HepG2 (cell line): ENCODE measurements around the gene WHAMM. TPM values are rescaled to one million over a fixed set of nuclear protein-coding genes. Genes with fewer than 3 reads are reported as not detected.

Experiments used
- ATRX ChIP-seq: sonication (generic); formaldehyde crosslinking; IDR thresholded peaks from 2 replicates; pipeline ENCODE4 v1.4.0; 2020; ENCODE audit warnings: missing genetic modification reagents, borderline replicate concordance
- CREB1 ChIP-seq, 2 experiments: fragments of 450-650 bp in 1 of 2; IDR thresholded peaks; 2 replicates each; pipeline ENCODE4 v1.6.1; 2016 to 2017; ENCODE audit warnings: control low read depth in 1 of 2, mild to moderate bottlenecking in 1 of 2, missing compliant biosample characterization in 1 of 2, missing genetic modification characterization in 1 of 2
- CREM ChIP-seq, 2 experiments: sonication (generic) in 1 of 2; formaldehyde crosslinking in 1 of 2; IDR thresholded peaks; 2 replicates each; pipeline versions ENCODE4 v1.4.0 to v1.6.1; 2016 to 2020; ENCODE audit warnings: antibody characterized with exemption in 1 of 2, mild to moderate bottlenecking in 1 of 2, missing genetic modification reagents in 1 of 2
- ESRRA ChIP-seq: sonication (generic); formaldehyde crosslinking; IDR thresholded peaks from 2 replicates; pipeline ENCODE4 v1.5.1; 2020; ENCODE audit warnings: mild to moderate bottlenecking, low read depth, missing genetic modification reagents
- FOXP1 ChIP-seq, 2 experiments: fragments of 450-650 bp in 1 of 2; IDR thresholded peaks; 2 replicates each; pipeline ENCODE4 v1.6.1; 2017 to 2018; ENCODE audit warnings: antibody characterized with exemption in 1 of 2
- GTF3A ChIP-seq: sonication (generic); formaldehyde crosslinking; conservative IDR thresholded peaks from 2 replicates; pipeline ENCODE4 v1.4.0; 2020; ENCODE audit warnings: mild to moderate bottlenecking, missing genetic modification reagents
- RFX3 ChIP-seq: IDR thresholded peaks from 2 replicates; pipeline ENCODE4 v1.6.1; 2016; ENCODE audit warnings: missing biosample characterization, missing genetic modification reagents
- TCF12 ChIP-seq, 2 experiments: fragments of 450-650 bp in 1 of 2; sonication (generic) in 1 of 2; formaldehyde crosslinking in 1 of 2; IDR thresholded peaks; 2 replicates each; pipeline versions ENCODE4 v1.6.1 to v1.8.0; 2017 to 2022; ENCODE audit warnings: antibody characterized with exemption in 1 of 2, mild to moderate bottlenecking in 1 of 2, missing genetic modification reagents in 1 of 2, moderate library complexity in 1 of 2
- ZFAT ChIP-seq: sonication (generic); formaldehyde crosslinking; conservative IDR thresholded peaks from 2 replicates; pipeline ENCODE4 v1.8.1; 2023; ENCODE audit warnings: missing genetic modification reagents, inconsistent platforms
- ZKSCAN1 ChIP-seq: fragments of 150-350 bp; IDR thresholded peaks from 2 replicates; pipeline ENCODE4 v1.6.1; 2014; ENCODE audit warnings: low read length
- ZNF10 ChIP-seq: sonication (generic); formaldehyde crosslinking; IDR thresholded peaks from 2 replicates; pipeline ENCODE4 v1.4.0; 2020; ENCODE audit warnings: mild to moderate bottlenecking, low read depth, missing genetic modification reagents, borderline replicate concordance
- ZNF451 ChIP-seq: sonication (generic); formaldehyde crosslinking; IDR thresholded peaks from 2 replicates; pipeline ENCODE4 v1.5.0; 2020; ENCODE audit warnings: mild to moderate bottlenecking, missing genetic modification reagents
- ZNF556 ChIP-seq: sonication (generic); formaldehyde crosslinking; IDR thresholded peaks from 2 replicates; pipeline ENCODE4 v1.4.0; 2020; ENCODE audit warnings: mild to moderate bottlenecking, missing genetic modification reagents, borderline replicate concordance
- ZNF562 ChIP-seq: sonication (generic); formaldehyde crosslinking; IDR thresholded peaks from 2 replicates; pipeline ENCODE4 v1.8.0; 2022; ENCODE audit warnings: missing genetic modification reagents, borderline replicate concordance
- ZNF678 ChIP-seq: sonication (generic); formaldehyde crosslinking; IDR thresholded peaks from 2 replicates; pipeline ENCODE4 v1.4.0; 2020; ENCODE audit warnings: mild to moderate bottlenecking, missing genetic modification reagents
- ZNF703 ChIP-seq: sonication (generic); formaldehyde crosslinking; IDR thresholded peaks from 2 replicates; pipeline ENCODE4 v1.5.1; 2020; ENCODE audit warnings: missing genetic modification reagents, mild to moderate bottlenecking, moderate library complexity, borderline replicate concordance
- ZNF83 ChIP-seq: sonication (generic); formaldehyde crosslinking; IDR thresholded peaks from 2 replicates; pipeline ENCODE4 v1.4.0; 2020; ENCODE audit warnings: missing genetic modification reagents, mild to moderate bottlenecking, borderline replicate concordance
- polyA plus RNA-seq, 8 experiments: library from polyadenylated mRNA; depleted of rRNA in 3 of 8; stranded (reverse) in 7 of 8; unstranded in 1 of 8; fragments of >200 nt; fragmentation: Illumina TruSeq in 4 of 8; extraction: Trizol in 4 of 8; gene quantifications; 2 replicates each; pipeline versions ENCODE4 v1.2.1 to v1.2.3, GENCODE V29; 2011 to 2016; ENCODE audit warnings: low read depth in 4 of 8, missing spikeins in 1 of 8, mixed read lengths in 1 of 8; ENCODE audit not compliant: insufficient read depth in 1 of 8
- total RNA-seq, 5 experiments: library from RNA; depleted of rRNA; stranded (reverse); fragments of >200 nt; fragmentation: Illumina TruSeq; extraction: Trizol; gene quantifications; 2 replicates each; pipeline ENCODE4 v1.2.3, GENCODE V29; 2016; ENCODE audit warnings: low read depth in 1 of 5
- TF ChIP-seq, protein P1 (sequence below): sonication (generic); formaldehyde crosslinking; IDR thresholded peaks from 2 replicates; pipeline ENCODE4 v1.4.0; 2020; ENCODE audit warnings: missing genetic modification reagents, borderline replicate concordance
- TF ChIP-seq, protein P2 (sequence below): IDR thresholded peaks from 2 replicates; pipeline ENCODE4 v1.6.1; 2016
- TF ChIP-seq, protein P3 (sequence below): IDR thresholded peaks from 2 replicates; pipeline ENCODE4 v1.6.1; 2016; ENCODE audit warnings: mild to moderate bottlenecking, missing biosample characterization, missing genetic modification reagents

Gene WHAMM
- total and polyA plus RNA-seq, 2 of the 13 experiments (the other 11 are each of a cell fraction or from before 2014, with no cell fraction given): 2.9 to 3.0 TPM

DNA sequence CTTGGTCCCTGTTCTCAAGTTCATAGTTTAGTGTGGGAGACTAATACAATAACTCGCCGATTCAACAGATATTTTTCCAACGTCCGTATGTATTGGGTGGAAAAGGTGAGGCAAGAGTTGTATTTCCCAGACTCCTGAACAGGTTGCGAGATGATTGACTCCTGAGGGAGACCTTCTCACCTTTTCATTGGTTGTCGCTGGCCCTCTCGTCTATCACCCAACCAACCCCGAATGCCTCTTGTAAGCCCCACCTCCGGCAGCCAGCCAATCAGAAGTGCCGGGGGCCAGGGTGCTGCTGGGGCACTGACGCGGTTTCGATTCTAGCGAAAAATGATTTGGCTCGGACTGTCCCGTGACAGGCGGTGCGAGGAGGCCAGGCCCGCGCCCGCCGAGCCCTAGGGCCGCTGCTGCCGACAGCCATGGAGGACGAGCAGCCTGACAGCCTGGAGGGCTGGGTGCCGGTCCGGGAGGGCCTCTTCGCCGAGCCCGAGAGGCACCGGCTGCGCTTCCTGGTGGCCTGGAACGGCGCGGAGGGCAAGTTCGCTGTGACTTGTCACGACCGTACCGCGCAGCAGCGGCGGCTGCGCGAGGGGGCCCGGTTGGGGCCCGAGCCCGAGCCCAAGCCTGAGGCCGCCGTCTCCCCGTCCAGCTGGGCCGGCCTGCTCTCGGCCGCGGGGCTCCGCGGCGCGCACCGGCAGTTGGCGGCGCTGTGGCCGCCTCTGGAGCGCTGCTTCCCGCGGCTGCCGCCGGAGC, at the start of gene WHAMM (continued):
- TF ChIP-seq FOXP1 (IDR thresholded peaks at IDR 0.05) (no peak), FOXP1 (CRISPR knock-in tag; IDR thresholded peaks at IDR 0.05) (no peak), ZNF678 (peak; percentile 83; the same call in 1 of the 2 replicates), TCF12 (IDR thresholded peaks at IDR 0.05) (no peak), TCF12 (CRISPR knock-in tag; IDR thresholded peaks at IDR 0.05) (no peak), ZNF10 (CRISPR knock-in tag) (no peak), ZFAT (CRISPR knock-in tag) (no peak), CREM (IDR thresholded peaks at IDR 0.05) (peak; percentile 60), CREM (CRISPR knock-in tag; IDR thresholded peaks at IDR 0.05) (no peak), ZNF562 (CRISPR knock-in tag) (no peak), ESRRA (0 out of 2 replicates have a peak, but pooled peaks have one; percentile 28), ZKSCAN1 (no peak), CREB1 (IDR thresholded peaks at IDR 0.05) (peak; percentile 81), CREB1 (CRISPR knock-in tag; IDR thresholded peaks at IDR 0.05) (peak; percentile 63), ZNF556 (CRISPR knock-in tag) (no peak), ZNF83 (CRISPR knock-in tag) (no peak), ZNF703 (CRISPR knock-in tag) (no peak), ATRX (no peak), GTF3A (CRISPR knock-in tag) (no peak), RFX3 (CRISPR knock-in tag) (no peak), ZNF451 (CRISPR knock-in tag) (0 out of 2 replicates have a peak, but pooled peaks have one; percentile 12)
- TF ChIP-seq, protein P1, sequence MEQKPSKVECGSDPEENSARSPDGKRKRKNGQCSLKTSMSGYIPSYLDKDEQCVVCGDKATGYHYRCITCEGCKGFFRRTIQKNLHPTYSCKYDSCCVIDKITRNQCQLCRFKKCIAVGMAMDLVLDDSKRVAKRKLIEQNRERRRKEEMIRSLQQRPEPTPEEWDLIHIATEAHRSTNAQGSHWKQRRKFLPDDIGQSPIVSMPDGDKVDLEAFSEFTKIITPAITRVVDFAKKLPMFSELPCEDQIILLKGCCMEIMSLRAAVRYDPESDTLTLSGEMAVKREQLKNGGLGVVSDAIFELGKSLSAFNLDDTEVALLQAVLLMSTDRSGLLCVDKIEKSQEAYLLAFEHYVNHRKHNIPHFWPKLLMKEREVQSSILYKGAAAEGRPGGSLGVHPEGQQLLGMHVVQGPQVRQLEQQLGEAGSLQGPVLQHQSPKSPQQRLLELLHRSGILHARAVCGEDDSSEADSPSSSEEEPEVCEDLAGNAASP (CRISPR knock-in tag): peak; percentile 44; the same call in 1 of the 2 replicates
- TF ChIP-seq, protein P2, sequence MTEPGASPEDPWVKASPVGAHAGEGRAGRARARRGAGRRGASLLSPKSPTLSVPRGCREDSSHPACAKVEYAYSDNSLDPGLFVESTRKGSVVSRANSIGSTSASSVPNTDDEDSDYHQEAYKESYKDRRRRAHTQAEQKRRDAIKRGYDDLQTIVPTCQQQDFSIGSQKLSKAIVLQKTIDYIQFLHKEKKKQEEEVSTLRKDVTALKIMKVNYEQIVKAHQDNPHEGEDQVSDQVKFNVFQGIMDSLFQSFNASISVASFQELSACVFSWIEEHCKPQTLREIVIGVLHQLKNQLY (CRISPR knock-in tag): 0 out of 2 replicates have a peak, but pooled peaks have one; percentile 12
- TF ChIP-seq, protein P3, sequence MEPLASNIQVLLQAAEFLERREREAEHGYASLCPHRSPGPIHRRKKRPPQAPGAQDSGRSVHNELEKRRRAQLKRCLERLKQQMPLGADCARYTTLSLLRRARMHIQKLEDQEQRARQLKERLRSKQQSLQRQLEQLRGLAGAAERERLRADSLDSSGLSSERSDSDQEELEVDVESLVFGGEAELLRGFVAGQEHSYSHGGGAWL: peak; percentile 83
